IPS DF 4.7 (cell line): Measurements from ENCODE around the gene XYLT1.

ENCODE experiments used
- DNase-seq: peaks from one replicate; pipeline ENCODE4 v3.0.0-alpha.2; 2013; ENCODE audit warnings: low spot score; ENCODE audit errors: extremely low read depth

Gene XYLT1

DNA sequence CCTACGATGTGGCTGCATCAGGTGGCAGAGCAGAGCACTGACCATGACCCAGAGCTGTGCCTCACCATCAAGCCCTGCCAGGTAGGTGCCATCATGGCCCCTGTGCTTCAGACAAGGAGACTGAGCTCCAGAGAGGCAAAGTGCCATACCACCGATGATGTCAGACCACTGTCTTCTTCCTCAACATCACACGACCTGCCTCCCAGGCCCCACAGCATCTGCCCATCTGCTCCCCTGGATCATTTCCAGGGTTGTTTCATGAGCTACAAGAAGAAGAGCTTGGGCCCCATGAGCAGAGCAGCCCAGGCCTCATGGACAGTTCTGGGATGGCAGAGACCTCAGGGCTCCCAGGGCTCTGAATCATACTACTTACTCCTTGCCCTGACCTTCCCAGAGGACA is 9.9 kb downstream of the XYLT1 start:
- no peak for DNase-seq

DNA sequence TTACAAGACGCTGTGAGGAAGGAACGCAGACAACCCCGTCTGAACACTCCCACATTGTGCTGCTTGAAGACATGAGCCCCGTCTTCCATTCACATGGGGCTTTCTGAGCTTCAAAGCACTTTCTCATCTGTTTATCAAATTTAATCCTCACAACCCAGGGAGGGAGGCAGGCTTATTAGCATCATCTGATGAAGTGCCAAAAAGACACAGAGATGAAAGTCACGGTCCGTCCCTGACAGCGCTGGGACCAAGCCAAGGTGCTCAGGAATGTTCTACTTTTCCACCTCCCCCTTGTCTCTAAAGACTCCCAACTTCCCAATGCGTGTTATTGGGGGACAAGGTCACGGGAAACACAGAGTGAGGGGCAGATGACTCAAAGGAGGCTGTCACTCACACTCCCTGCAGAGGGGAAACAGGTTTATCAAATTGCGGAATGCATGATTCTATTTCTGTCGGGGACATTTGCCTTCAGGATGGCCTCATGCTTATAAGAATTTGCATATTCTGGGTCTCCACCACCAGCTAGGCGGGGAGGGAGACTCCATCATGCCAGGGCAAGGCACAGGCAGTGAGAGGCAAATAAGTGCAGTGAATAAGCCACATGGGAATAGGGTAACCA is 10.7 kb downstream of the XYLT1 start:
- DNase-seq, result no peak

DNA sequence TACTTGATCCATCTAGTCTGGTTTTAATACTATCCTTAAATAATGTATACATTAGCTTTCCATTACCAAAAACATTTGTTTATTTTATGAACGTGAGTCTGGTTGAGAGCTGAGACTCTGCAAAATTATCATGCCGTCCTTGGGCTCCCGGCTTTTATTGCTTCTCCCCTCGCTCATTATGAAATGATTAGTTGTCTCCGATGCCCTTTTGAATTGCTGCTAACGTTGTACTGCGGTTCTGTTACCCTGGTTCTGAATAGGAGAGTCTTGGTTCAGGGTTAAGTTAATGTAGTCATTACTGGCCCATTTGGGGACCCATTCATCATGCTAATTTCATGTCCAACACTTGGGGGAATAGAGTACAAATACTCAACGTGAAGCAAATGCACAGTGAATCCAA is 12.8 kb downstream of the XYLT1 start:
- no peak for DNase-seq

DNA sequence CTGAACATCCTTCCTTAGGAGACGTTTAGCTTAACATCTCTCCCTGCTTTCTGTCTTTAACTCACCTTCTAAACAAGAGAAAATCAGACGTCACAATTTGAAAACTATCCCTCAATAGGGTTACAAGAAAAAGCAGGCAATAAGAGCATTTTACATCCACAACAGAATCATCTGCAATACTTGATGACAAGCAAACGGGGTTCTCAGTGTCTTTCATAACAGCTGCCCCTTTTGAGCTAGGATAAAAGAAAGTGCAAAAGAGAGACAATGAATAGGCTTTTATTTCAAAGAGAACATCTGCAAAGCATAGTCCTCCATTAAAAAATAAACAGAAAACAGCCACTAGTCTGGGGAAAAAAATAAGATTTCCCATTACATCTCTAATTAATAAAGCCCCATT is 13.2 kb downstream of the XYLT1 start:
- DNase-seq, result no peak

DNA sequence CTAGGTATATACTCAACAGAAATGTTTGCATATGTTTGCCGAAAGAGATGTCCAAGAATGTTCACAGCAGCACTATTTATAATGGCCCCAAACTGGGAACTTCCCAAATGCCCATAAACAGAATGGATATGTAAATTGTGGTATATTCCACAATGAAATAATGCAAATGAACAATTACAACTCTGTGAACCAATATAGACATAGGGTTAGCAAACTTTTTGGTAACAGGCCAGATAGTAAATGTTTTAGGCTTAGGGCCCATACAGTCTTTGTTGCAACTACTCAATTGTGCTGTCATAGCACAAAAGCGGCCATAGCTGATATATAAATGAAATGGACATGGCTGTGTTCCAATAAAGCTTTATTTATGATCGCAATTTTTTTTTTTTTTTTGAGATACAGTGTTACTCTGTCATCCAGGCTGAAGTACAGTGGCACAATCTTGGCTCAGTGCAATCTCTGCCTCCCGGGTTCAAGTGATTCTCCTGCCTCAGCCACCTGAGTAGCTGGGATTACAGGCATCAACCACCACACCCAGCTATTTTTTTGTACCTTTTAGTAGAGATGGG is 16.5 kb downstream of the XYLT1 start:
- DNase-seq, result no peak

DNA sequence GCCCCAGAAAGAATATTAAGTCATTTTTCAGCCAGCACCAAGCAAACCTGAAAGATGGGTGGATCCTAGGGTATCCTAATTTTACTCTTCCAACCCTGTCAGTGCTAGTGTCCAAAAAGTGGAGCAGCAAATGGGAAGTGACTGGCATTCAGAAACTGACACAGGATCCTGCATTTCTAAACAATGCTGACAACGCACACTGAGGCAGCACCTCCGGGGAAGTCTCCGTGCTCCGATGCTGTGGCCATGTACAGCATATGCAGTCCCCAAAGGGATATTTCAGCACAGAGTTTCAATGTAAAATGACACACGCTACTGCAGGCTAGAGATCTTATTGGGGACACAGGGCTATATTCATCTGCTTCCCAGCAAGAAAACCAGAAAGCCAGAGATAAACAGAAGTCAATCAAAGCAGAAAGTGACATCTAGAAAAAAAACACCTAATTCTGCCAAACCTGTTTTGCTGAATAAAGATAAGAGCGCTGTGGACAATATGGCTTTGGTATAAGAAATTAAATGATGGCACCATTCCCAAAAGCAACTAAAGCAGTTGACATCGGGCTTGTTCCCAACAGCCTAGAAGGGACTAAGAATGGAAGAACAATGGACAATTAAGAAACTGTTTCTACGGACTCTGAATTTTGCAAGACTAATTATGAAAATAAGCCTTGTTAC is 17.3 kb downstream of the XYLT1 start:
- DNase-seq, result no peak

DNA sequence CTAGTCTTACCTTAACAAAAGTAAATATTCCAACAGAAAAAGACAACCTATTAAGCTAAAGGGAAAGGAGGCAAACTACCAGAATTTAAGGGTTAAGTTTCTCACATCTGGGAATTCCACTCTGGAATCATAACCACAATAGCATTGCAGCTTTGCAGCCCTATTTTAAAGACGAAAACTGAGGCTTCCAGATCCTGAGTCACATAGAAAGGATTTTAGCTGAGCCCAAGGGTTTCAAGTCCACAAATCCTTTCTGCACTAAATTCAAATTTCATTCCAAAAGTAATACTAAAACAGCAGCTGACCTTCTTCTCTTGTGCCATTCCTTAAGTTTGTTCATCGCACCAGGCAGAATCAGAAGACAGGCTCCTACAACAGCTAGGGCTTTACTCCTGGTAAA is 17.8 kb downstream of the XYLT1 start:
- DNase-seq, result no peak

DNA sequence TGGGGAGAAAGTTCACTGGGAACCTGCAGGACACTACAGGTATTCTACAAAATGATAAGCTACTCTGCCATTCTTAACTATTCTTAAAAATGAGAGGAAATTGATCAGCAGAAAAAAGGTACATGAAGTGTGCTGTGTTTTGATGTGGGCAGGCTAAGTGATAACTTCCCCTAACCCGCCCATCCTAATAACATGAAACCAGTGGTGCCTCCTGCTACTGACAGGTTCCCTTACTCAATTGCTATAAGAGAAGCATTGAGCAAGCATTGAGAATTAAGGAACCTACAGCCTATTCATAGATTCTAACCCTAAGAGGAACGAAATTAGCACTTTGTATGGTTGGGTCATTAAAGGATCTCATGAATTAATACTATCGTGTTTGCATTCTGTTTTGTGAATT is 18.9 kb downstream of the XYLT1 start:
- no peak for DNase-seq

DNA sequence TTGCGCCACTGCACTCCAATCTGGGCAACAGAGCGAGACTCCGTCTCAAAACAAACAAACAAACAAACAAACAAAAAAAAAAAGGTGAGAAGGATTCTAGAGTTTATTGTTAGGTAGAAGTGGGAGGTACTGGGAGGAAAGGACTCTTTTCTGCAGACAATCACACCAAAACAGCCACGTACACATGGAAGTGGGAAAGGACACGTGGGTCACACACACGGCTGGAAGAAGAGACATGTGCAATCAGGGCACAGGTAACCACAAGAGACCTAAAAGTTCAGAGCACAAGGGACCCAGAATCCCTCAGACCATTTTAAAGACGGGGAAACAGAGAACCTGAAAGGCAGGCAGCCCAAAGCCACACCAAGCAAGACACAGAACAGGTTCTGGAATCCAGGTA is 20.5 kb downstream of the XYLT1 start:
- DNase-seq, result no peak

DNA sequence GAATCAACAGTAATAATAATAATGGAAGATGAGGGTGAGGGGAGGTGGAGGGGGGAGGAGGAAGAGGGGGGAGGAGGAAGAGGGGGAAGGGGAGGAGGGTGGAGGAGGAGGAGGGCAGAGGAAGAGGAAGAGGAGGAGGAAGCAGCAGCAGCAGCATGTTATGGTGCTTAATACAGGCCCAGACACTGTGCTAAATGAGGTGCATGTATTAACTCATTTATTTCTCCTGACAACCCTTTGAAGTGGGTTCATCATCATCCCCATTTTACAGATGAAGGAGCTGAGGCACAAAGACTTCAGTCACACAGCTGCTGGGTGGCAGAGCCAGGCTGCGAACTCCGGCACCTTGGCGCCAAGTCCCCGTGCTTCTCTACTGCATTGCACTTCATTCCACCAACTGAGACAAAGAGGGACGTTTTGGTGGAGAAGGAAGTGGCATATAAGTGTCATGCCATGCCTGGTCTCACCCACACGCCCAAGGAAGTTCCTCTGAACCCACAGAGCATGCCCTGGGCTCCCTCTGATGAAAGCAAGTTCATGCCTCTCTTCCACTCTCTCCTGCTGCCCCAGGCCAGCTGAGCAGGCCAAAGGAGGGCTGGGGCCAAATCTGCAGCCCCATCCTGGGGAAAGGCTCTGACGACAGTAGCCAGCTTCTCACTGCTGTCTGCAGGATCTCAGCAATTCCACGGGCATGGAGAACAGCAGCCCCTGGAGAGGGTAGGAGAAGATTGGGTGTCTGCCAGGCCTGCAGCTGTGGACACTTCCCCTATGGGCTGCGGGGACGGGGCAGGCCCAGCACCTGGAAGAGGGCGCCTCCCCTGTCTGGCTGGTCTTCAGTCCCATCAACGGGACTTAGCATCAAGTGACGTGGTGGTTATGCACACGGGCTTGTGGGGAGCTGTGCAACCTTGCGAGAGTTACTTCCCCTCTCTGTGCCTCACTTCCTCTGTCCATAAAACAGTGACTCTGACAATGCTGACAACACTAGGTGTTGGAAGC is 21.8 kb downstream of the XYLT1 start:
- no peak for DNase-seq

DNA sequence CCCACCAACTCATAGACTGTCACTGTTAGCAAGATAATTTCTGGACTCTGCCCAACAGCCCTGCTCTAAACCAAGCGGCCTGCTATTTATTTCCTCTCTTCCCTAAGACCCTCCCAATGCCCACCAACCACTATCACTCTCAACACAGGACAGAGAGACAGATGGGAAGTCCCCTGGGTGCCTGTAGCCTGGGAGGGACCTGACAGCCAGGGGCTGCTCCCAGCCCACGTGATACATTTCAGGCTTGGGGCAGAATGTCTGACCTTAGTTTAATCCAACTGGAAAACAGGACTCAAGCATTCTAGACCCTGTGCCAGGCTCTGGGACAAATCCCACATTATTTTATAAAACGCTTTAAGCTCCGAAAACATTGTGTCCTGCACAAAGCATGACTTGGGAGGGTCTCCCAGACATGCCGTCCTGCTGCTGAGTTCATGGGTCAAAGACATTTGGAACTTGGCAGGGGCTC is 23.6 kb downstream of the XYLT1 start:
- no peak for DNase-seq

DNA sequence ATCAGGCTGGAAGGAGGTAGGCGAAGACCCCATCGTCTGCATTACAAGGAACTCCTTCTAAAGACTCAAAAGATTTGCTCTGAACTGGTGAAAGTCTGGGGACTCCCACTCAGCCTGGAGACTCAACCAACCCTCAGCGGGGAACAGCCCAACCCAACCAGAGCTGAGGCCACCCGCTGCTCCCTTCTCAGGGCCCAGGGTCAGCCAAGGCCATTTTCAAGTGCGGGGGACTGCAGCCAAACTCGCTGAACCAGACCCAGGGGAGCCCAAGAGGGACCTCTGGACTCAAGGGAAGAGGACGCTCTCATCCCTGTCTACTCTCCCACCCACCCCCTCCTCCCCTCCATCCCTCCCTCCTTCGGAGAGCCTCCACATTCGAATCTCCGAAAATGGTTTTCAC is 24.1 kb downstream of the XYLT1 start:
- no peak for DNase-seq

DNA sequence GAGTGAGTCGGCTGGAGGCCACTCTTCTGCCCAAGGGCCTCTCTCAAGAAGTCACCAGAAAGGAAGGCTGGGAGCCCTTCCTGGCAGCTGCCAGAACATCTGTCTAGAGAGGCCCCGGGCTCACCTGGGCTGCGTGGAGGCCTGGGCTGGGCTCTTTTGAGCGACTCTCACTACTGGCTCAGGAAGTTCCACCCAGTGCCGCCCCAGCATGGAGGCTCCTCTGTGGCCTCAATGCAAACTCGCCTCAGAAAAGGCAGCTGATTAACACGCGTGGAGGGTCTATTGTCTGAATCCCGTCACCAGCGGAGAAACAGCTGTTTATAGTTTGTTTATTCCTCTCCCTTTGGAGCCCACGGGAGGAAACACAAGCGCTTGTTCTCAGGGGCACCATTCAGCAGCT is 25.3 kb downstream of the XYLT1 start:
- no peak for DNase-seq

DNA sequence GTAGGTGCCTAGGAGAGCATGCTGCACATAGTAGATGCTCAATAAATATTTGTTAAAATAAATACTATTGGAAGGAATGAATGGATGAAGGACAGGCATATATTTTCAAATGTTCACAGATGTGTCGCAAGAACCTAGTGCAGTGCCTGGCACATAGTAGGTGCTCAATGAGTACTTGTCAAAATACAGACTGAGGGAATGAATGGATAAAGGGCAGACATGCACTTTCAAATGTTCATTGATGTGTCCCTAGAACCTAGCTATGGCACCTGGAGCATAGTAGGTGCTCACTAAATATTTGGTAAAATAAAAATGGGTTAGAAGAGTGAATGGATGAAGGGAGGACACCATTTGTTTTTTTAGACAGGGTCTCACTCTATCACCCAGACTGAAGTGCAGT is 26.1 kb downstream of the XYLT1 start:
- no peak for DNase-seq

DNA sequence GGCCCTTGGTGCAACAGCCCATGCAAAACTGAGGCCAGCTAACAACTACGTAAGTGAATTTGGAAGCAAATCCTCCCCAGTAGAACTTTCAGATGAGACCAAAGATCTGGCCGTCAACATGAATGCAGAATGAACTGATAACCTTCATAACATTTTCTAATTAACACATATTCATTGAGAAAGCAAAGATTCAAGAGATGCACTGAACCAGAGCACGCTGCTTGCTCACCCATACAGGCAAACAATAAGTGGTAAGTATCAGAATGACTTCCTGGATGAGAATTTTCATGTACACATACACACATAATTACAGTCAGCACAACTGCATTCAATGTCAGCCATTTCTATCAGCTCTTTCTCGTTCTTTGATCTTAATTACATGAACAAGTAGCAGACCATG is 30.6 kb downstream of the XYLT1 start:
- DNase-seq, result no peak

DNA sequence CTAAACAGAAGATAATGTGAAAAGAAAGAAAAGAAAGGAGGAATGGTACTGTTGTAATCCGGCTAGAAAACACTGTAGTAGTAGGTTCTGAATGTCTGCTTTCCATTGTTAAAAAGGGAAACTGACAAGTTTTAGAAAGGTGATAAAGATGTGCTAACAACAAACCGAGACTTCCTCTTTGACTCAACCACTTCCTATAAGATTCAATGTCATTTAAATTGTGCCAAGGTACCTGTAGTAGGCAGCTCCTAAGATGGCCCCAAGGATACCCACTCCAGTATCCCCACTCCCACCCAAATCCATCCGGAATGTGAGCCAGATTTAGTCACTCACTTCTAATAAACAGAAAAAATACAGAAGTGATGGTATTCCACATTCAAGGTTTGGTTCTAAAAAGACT is 31.2 kb downstream of the XYLT1 start:
- DNase-seq, result no peak

DNA sequence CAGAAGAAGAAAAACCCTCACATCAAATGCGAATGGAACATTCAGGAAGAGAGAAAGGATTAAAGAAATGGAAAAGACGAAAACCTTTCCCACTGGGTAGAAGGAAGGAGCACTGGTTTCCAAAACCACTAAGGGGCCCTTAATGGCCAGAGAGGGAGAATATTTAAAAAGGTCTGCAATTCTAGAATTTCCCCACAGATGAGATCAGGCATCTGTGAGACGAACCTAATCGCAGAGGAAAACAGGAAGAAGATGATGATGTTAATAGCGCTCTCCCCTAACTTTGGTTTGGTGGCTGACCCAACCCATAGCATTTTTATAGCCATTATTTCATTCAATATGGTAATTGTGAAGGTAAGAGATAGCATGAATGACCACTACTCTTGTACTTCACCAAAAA is 32.8 kb downstream of the XYLT1 start:
- no peak for DNase-seq

DNA sequence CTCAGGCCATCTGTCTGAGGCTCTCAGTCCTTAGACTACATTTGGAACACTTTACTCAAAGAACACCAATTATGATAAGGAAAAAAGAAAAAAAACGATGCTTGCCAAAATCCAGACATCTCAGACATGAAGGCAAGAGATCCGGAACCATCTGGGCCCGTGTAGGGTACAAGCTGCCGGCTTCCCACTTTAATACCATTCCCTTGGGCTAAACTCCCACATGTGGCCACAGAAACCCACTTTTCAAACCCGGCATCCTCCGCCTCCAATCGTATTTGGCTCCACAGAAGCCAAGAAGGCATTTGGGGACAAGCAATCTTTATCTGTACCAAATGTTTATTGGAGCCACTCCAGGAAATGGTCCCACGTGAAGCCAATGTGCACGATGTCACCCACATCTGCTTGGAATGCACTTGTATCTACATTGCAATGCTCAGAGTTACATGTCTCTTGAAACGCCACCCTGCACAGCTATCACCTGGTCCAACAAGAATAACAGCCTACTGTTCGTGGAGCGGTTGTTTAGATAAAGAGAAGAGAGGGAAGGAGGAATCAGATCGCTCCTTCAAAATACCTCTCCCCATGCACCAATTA is 33.5 kb downstream of the XYLT1 start:
- DNase-seq, result no peak

DNA sequence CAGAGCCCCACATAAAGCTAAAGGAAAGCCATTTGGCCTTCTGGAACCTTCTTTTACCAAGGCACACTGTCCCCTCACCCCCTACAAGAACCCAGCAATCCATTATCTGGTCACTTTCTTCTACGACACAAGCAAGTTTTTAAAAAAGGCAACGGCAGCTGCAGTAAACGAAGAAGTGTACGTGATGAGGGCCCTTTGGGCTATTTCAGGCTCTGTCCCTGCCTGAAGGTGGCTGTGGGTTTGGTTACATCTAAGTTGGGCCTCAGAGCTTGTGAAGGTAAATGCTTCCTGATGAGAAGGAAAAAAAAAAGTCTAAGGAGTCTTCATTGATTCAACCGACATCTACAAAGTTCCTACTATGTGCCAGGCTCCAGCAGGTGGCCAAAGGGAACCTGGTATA is 35.4 kb downstream of the XYLT1 start:
- DNase-seq, result no peak

DNA sequence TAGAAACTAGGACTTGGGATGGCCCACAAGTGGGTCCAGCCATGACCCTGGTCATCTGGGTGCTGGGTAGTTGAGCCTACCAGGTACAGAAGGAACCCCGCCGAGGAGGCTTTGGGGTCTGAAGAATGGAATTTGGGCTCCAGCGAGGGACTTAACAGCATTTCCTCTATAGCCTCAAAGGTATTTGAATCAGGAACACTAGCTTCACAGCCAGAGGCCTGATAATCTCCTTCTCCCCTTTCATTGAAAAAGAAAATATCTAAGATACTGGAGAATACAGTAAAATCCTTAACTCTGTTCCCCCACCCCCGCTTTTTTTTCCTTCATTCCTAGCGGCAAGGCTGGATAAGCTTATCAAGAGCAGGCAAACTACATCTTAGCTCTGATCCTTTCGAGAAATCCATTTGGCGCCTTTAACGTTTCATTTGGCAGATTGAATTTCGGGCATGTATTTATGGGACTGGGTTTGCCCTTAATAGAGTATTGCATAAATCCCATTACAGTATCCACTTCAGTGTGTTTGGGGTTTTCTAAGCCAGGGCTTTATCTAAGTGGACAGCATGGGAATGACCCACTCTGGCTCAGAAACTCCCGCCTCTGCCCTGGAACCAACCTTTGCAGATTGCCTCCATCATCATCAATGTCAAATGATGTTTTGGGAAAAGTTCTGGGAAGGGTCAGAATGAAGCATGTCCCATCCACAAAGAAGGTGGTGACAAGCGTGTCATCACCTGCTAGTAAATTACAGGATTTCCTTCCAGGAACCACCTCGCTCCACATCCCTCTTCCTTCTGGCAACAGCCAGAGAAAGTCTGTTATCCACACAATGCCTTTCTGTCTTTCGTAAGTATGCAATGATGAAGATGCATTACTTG is 36.9 kb downstream of the XYLT1 start:
- no peak for DNase-seq
